Right renal pelvis (tissue), 4 donors: ENCODE measurements around the gene TP73. TPM values are rescaled to one million over a fixed set of nuclear protein-coding genes. Genes with fewer than 3 reads are reported as not detected.
"Not testable (repeated sequence)": the region's sequence is repeated elsewhere in the genome, so short reads cannot be mapped to it uniquely, and the experiment has no call there.

Source experiments
- DNase-seq, 4 donors: peaks; one replicate each; pipeline ENCODE4 v3.0.0-alpha.2; 2013; ENCODE audit warnings: low read depth in 4 of 4, low spot score in 3 of 4, missing footprints in 1 of 4
- polyA plus RNA-seq, 4 donors: library from polyadenylated mRNA; unstranded; fragments of 120-200 nt; gene quantifications; one replicate each; pipeline ENCODE4 v1.2.1, GENCODE V29; 2013; ENCODE audit not compliant: insufficient read length in 4 of 4

The TP73 gene
- polyA plus RNA-seq, 4 donors = 0.55 to 0.70 (median 0.62) TPM

- DNase-seq = no peak
Observed at GRCh38 chr1:3735027-3735681, 82.8 kb downstream of the TP73 start.

DNA sequence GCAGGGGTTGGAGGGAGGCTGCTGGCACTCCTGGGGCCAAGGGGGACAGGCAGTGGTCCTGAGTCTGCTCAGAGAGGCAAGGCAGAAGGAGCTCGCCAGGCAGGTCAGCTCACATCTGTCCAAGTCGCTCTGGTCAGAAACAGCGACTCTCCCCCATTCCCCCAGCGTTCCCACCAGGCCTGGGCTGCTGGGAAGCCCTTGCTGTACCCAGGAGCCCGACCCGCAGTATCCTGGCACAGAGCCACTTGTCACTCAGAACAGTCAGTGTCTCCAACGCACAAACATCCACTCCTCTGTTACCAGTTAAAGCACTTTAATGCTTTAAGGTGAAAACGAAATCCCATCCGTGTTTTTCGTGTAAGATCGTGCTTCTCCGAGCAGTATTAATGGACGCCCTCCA, 83.4 kb downstream of the TP73 start:
- no peak for DNase-seq

DNA sequence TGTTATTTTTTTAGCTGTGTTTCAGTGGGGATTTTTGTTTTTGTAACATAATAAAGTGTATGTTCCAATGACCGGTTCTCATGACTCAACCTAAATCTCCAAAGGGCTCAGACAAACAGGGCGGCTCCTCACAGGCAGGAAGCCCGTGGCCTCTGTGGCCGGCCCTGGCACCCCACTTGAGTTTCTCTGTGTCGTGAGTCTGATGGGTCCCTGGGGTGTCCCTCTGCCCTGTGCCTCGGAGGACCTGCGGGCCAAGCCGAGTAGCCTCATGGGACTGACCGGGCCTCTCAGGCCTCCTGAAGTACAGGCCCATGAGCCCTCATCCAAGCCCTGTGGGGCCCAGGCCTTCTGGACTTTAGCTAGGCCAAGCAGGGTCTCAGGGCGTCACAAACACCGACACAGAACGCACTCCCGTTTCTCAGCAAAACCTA, 83.8 kb downstream of the TP73 start:
- DNase-seq = no peak

- DNase-seq = no peak
Observed at GRCh38 chr1:3736708-3737107, 84.4 kb downstream of the TP73 start.

DNA sequence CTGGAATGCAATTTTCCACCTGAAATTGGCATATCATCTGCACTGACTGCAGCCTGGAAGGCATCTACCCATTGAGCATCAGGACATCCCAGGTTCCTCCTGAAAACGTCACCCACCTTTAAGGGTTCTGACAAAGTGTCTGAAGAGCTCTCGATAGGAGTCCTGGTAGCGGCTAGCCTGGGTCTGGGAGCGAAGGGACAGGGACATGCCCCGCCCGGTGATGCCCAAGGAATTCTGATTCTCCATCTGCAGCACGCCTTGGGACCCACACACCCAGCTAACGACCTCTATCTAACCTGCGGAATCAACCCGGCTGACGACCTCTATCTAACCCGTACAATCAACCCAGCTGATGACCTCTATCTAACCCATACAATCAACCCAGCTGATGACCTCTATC, 86.6 kb downstream of the TP73 start:
- DNase-seq = no peak

DNA sequence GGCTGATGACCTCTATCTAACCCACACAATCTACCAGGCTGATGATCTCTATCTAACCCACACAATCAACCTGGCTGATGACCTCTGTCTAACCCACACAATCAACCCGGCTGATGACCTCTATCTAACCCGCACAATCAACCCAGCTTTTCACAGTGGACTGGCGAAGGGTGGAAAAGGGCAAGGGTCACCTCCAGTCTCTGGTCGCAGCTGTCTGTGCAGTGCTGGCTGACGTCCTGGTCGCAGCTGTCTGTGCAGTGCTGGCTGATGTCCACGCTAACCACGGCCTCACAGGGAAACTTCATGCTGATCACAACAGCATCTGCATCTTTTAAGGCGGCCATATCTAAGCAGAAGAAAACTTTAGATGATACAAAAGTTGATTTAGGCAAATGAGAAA, 87.7 kb downstream of the TP73 start:
- DNase-seq = no peak

GRCh38 chr1:3740752-3741151, 88.4 kb downstream of the TP73 start:
- DNase-seq = no peak

GRCh38 chr1:3741566-3742438, 89.5 kb downstream of the TP73 start:
- no peak for DNase-seq

DNA sequence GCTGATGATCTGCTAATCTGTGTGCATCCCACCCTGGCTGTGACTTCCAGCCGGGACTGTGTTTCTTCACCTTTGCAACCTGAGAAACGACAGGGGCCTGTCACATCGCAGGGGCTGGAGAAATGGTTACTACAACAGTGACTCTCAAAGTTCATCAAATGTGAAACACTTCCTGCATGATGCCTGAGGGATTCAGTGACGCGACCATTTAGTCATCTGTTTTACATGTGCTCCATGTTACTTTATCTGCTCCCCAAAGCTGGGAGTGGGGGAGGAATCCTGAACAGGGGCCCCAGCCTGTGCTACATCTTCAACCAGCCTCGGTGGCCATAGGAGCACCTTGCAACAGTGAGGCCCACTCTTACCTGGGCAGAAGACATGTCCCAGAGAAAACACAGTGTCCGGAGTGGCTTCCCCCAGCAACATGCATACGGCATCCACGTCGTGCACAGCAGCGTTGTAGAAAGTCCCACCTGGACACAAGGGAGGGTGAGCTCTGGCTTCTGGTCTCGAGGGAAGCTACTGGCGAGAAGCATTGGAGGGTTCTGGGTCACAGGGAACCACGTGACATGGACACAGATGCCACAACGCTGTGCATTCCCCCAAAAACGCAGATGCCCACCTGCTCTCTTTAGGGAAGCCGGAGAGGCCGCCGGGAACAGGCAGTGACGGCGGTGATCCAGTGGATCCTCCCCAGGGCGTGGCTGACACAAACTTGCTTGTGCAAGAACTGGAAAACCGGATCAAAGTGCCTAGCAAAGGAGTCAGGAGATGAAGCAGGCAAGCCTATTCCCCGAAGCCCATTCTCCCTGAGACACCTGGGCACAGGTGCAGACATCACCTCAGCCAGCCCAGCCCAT, 90.4 kb downstream of the TP73 start:
- DNase-seq = no peak

GRCh38 chr1:3743421-3743820, 91.1 kb downstream of the TP73 start:
- DNase-seq = no peak

DNA sequence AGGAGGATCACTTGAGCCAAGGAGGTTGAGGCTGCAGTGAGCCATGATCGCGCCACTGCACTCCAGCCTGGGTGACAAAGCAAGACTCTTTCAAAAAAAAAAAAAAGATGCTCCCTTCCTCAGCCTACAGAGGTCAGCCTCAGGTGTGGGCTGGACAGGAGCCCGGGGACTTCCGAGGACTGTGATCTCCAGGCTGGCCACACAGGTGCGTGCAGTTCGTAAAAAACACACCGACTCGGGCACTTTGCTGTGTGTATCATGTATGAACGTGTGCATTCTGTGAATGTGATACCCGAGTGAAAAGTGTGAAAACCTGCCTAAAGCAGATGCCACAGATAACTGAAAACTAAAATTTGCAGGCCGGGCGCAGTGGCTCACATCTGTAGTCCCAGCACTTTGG, 91.5 kb downstream of the TP73 start:
- DNase-seq = no peak

GRCh38 chr1:3744646-3745045, 92.3 kb downstream of the TP73 start:
- DNase-seq = no peak

DNA sequence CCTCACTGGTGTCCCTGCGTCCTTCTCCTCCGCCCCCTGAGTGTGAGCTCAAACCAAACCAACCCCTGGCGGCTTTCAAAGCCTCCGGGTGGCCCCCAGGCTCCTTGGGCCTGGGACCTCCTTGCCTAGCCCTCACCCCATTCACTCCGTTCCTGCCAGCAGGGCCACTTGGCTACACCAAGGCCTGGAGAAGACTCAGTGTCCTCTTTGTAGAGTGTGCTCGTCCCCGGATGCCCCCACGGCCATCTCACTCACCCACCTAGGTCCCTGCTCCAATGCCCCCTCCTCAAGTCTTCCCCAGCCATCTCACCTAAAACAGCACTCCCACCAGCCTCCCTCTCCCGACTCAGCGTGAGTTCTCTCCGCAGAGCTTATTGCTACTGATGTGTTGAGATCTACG, 92.8 kb downstream of the TP73 start:
- DNase-seq = no peak

- no peak for DNase-seq
Observed at GRCh38 chr1:3745590-3746381, 93.5 kb downstream of the TP73 start.

GRCh38 chr1:3746389-3746829, 94.1 kb downstream of the TP73 start:
- DNase-seq = no peak

- peak; percentile 60 to 69 (median 68) for DNase-seq
Observed at GRCh38 chr1:3746830-3747521, 94.7 kb downstream of the TP73 start.

DNA sequence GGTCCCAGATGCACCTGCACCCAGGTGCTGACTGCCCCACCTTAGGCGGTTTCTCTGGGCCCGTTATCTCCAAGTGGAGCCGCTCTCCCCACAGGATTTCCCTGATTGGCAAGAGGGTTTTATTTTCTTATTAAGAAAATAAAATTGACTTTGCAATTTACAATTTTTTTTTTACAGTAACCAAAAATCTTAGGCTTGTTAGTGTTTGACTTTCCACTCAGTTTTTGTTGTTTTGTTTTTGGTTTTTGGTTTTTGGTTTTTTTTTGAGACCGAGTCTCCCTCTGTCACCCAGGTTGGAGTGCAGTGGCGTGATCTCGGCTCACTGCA, 95.2 kb downstream of the TP73 start:
- DNase-seq = no peak

- DNase-seq = no peak
Observed at GRCh38 chr1:3747903-3748302, 95.6 kb downstream of the TP73 start.

GRCh38 chr1:3748316-3748900, 96.1 kb downstream of the TP73 start:
- DNase-seq = not testable (repeated sequence)
